ENCODE measurements around the gene CERCAM. TPM values are rescaled to one million over a fixed set of nuclear protein-coding genes. Genes with fewer than 3 reads are reported as not detected.

CERCAM gene
- polyA plus RNA-seq, 1 donor (not counting 4 experiments of a cell fraction or from before 2014, with no cell fraction given), result 15.9 TPM

GRCh38 chr9:128485414-128485855 is 64.8 kb downstream of the CERCAM start:
- TF ChIP-seq EZH2 (IDR thresholded peaks at IDR 0.05; ENCODE audit: low read length), result no peak
- TF ChIP-seq, protein P1, sequence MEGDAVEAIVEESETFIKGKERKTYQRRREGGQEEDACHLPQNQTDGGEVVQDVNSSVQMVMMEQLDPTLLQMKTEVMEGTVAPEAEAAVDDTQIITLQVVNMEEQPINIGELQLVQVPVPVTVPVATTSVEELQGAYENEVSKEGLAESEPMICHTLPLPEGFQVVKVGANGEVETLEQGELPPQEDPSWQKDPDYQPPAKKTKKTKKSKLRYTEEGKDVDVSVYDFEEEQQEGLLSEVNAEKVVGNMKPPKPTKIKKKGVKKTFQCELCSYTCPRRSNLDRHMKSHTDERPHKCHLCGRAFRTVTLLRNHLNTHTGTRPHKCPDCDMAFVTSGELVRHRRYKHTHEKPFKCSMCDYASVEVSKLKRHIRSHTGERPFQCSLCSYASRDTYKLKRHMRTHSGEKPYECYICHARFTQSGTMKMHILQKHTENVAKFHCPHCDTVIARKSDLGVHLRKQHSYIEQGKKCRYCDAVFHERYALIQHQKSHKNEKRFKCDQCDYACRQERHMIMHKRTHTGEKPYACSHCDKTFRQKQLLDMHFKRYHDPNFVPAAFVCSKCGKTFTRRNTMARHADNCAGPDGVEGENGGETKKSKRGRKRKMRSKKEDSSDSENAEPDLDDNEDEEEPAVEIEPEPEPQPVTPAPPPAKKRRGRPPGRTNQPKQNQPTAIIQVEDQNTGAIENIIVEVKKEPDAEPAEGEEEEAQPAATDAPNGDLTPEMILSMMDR (optimal IDR thresholded peaks at IDR 0.05 in 1 of 3, IDR thresholded peaks at IDR 0.05 in 1 of 3, conservative IDR thresholded peaks at IDR 0.05 in 1 of 3; ENCODE audit: extremely low read depth in 1 of 3, insufficient read depth in 2 of 3, low read length in 3 of 3), result no peak
- Histone ChIP-seq H2AFZ (ENCODE audit: control insufficient read depth, low read length) (no peak overlapping the region), H3K9ac (ENCODE audit: control insufficient read depth, extremely low read depth, insufficient read depth, low read length) (no peak overlapping the region), H4K20me1 (ENCODE audit: control insufficient read depth, extremely low read depth, insufficient read depth, low read length) (no peaks in the 10 kb centered on the region), H3K9me1 (ENCODE audit: control insufficient read depth, extremely low read depth, insufficient read depth, low read length) (no peaks in the 10 kb centered on the region), H3K36me3 (ENCODE audit: control insufficient read depth in 2 of 2, extremely low read depth in 1 of 2, insufficient read depth in 2 of 2, low read length in 2 of 2) (peaks cover 20 to 26% of the 10 kb centered on the region in 2 experiments), H3K79me2 (ENCODE audit: control insufficient read depth, insufficient read depth, low read length) (no peaks in the 10 kb centered on the region), H3K4me1 (ENCODE audit: control insufficient read depth, extremely low read depth, insufficient read depth, low read length) (no peaks in the 10 kb centered on the region), H3K27ac (ENCODE audit: control insufficient read depth, insufficient read depth, low read length) (no peak overlapping the region), H3K4me2 (ENCODE audit: control insufficient read depth, extremely low read depth, insufficient read depth, low read depth, low read length) (no peak overlapping the region), H3K4me3 (ENCODE audit: control insufficient read depth in 2 of 3, extremely low read depth in 1 of 3, insufficient read depth in 2 of 3, low read depth in 1 of 3, low read length in 3 of 3) (no peak overlapping the region), H3K9me3 (ENCODE audit: control insufficient read depth, low read depth, low read length) (no peaks in the 10 kb centered on the region), H3K27me3 (ENCODE audit: control insufficient read depth, extremely low read depth, insufficient read depth, low read length) (no peaks in the 10 kb centered on the region)
- DNase-seq (ENCODE audit: low read depth, low spot score) (no peak), FAIRE-seq (no peak)
- dilution Hi-C loops (cut with MboI; ENCODE audit: extremely low pct_ligation_motif_present, low sequenced_read_pairs), result no loop called here

DNA sequence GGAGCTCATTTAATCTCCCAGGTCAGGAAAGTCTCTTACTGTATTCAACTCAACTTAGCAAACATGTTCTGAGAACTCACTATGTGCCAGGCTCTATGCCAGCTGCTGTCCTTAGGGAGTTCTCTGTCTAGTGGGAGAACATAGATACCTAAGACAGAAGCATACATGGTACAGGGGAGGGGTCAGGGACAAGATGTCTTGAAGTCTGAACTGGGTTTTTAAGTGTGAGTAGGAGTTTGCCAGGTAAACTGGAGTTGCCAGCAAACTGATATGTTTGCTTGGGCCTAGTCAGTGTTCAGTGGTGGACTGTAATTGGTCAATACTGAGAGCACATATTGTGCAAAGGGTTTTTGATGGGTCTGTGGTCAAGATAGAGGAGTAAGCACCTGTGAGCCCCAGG is 65.5 kb downstream of the CERCAM start:
- H3K9ac ChIP-seq (ENCODE audit: control insufficient read depth, extremely low read depth, insufficient read depth, low read length), result no peak overlapping the region
- no peaks in the 10 kb centered on the region for H4K20me1 ChIP-seq (ENCODE audit: control insufficient read depth, extremely low read depth, insufficient read depth, low read length)
- H3K27me3 ChIP-seq (ENCODE audit: control insufficient read depth, extremely low read depth, insufficient read depth, low read length), result no peaks in the 10 kb centered on the region
- dilution Hi-C loops (cut with MboI; ENCODE audit: extremely low pct_ligation_motif_present, low sequenced_read_pairs), result no loop called here
- H3K4me1 ChIP-seq (ENCODE audit: control insufficient read depth, extremely low read depth, insufficient read depth, low read length), result no peaks in the 10 kb centered on the region
- FAIRE-seq (no peak), DNase-seq (ENCODE audit: low read depth, low spot score) (no peak)
- TF ChIP-seq EZH2 (IDR thresholded peaks at IDR 0.05; ENCODE audit: low read length), result no peak
- TF ChIP-seq, protein P1 (optimal IDR thresholded peaks at IDR 0.05 in 1 of 3, IDR thresholded peaks at IDR 0.05 in 1 of 3, conservative IDR thresholded peaks at IDR 0.05 in 1 of 3; ENCODE audit: extremely low read depth in 1 of 3, insufficient read depth in 2 of 3, low read length in 3 of 3), result no peak
- no peaks in the 10 kb centered on the region for H3K9me1 ChIP-seq (ENCODE audit: control insufficient read depth, extremely low read depth, insufficient read depth, low read length)
- H2AFZ ChIP-seq (ENCODE audit: control insufficient read depth, low read length), result no peak overlapping the region
- no peaks in the 10 kb centered on the region for H3K79me2 ChIP-seq (ENCODE audit: control insufficient read depth, insufficient read depth, low read length)
- no peak overlapping the region for H3K4me3 ChIP-seq (ENCODE audit: control insufficient read depth in 2 of 3, extremely low read depth in 1 of 3, insufficient read depth in 2 of 3, low read depth in 1 of 3, low read length in 3 of 3)
- no peaks in the 10 kb centered on the region for H3K9me3 ChIP-seq (ENCODE audit: control insufficient read depth, low read depth, low read length)
- no peak overlapping the region for H3K27ac ChIP-seq (ENCODE audit: control insufficient read depth, insufficient read depth, low read length)
- no peak overlapping the region for H3K4me2 ChIP-seq (ENCODE audit: control insufficient read depth, extremely low read depth, insufficient read depth, low read depth, low read length)
- peaks cover 20 to 26% of the 10 kb centered on the region in 2 experiments for H3K36me3 ChIP-seq (ENCODE audit: control insufficient read depth in 2 of 2, extremely low read depth in 1 of 2, insufficient read depth in 2 of 2, low read length in 2 of 2)

Other genes starting within 250 kb of the CERCAM start
- 23.5 to 30.9 TPM (median 28.1 TPM) in 3 replicates for gene CIZ1, start 229.3 kb upstream of the CERCAM start, polyA plus RNA-seq
- gene DNM1, start 217.5 kb upstream of the CERCAM start, polyA plus RNA-seq, result 0.25 to 0.34 TPM (median 0.31 TPM) in 3 replicates
- 31.9 to 48.8 TPM (median 41.6 TPM) in 3 replicates for gene GOLGA2, start 144.8 kb upstream of the CERCAM start, polyA plus RNA-seq
- gene SWI5, start 144.6 kb upstream of the CERCAM start, polyA plus RNA-seq, result 35.9 to 39.4 TPM (median 38.4 TPM) in 3 replicates
- gene TRUB2, start 98.4 kb upstream of the CERCAM start, polyA plus RNA-seq, result 15.5 to 25.8 TPM (median 17.2 TPM) in 3 replicates
- gene COQ4, start 98.0 kb upstream of the CERCAM start, polyA plus RNA-seq, result 32.6 to 39.8 TPM (median 33.4 TPM) in 3 replicates
- gene SLC27A4, start 80.3 kb upstream of the CERCAM start, polyA plus RNA-seq, result 17.3 to 30.2 TPM (median 21.4 TPM) in 3 replicates
- 29.1 to 32.4 TPM (median 31.1 TPM) in 3 replicates for gene URM1, start 49.5 kb upstream of the CERCAM start, polyA plus RNA-seq
- 6.6 to 16.3 TPM (median 14.0 TPM) in 3 replicates for gene ODF2, start 35.1 kb downstream of the CERCAM start, polyA plus RNA-seq
- 22.2 to 28.3 TPM (median 24.4 TPM) in 3 replicates for gene GLE1, start 83.9 kb downstream of the CERCAM start, polyA plus RNA-seq
- gene SPTAN1, start 131.7 kb downstream of the CERCAM start, polyA plus RNA-seq, result 98.7 to 112 TPM (median 101 TPM) in 3 replicates
- 11.5 to 19.3 TPM (median 14.0 TPM) in 3 replicates for gene DYNC2I2, start 236.0 kb downstream of the CERCAM start, polyA plus RNA-seq

Data from keratinocyte (primary cell).